ENCODE measurements around the gene ADGRV1.

ADGRV1 gene

GRCh38 chr5:91006713-91007112 is 448.1 kb downstream of the ADGRV1 start:
- Histone ChIP-seq H3K9me3 (ENCODE audit: control insufficient read depth, insufficient read depth, low read length) (no peaks in the 10 kb centered on the region), H3K4me2 (ENCODE audit: low read length) (no peak overlapping the region), H3K4me1 (ENCODE audit: control insufficient read depth, low read length) (no peaks in the 10 kb centered on the region), H3K36me3 (ENCODE audit: control insufficient read depth, low read length) (no peaks in the 10 kb centered on the region), H3K4me3 (ENCODE audit: low read length) (no peak overlapping the region), H3F3A (ENCODE audit: control insufficient read depth, insufficient read depth) (no peaks in the 10 kb centered on the region), H3K79me2 (ENCODE audit: control insufficient read depth, low read length) (no peaks in the 10 kb centered on the region), H3K9me2 (replicated peaks; ENCODE audit: control insufficient read depth, low read length) (no peaks in the 10 kb centered on the region; the same call in 1 of the 2 replicates), H4K20me1 (ENCODE audit: control insufficient read depth, insufficient read depth, low read depth, low read length) (no peaks in the 10 kb centered on the region), H3K27ac (ENCODE audit: low read depth, low read length) (no peak overlapping the region), H3K27me3 (ENCODE audit: control insufficient read depth, low read length) (no peaks in the 10 kb centered on the region)
- TF ChIP-seq CTCF (IDR thresholded peaks at IDR 0.05; ENCODE audit: low read depth, low read length, poor library complexity, severe bottlenecking) (no peak), EZH2phosphoT487 (IDR thresholded peaks at IDR 0.05; ENCODE audit: borderline replicate concordance, low read length) (no peak)

GRCh38 chr5:91007251-91007650 is 448.7 kb downstream of the ADGRV1 start:
- H3K27ac ChIP-seq (ENCODE audit: low read depth, low read length) = no peak overlapping the region
- no peaks in the 10 kb centered on the region for H4K20me1 ChIP-seq (ENCODE audit: control insufficient read depth, insufficient read depth, low read depth, low read length)
- no peaks in the 10 kb centered on the region for H3K36me3 ChIP-seq (ENCODE audit: control insufficient read depth, low read length)
- no peaks in the 10 kb centered on the region for H3K9me2 ChIP-seq (replicated peaks; ENCODE audit: control insufficient read depth, low read length)
- no peak overlapping the region for H3K4me2 ChIP-seq (ENCODE audit: low read length)
- no peaks in the 10 kb centered on the region for H3K9me3 ChIP-seq (ENCODE audit: control insufficient read depth, insufficient read depth, low read length)
- no peaks in the 10 kb centered on the region for H3F3A ChIP-seq (ENCODE audit: control insufficient read depth, insufficient read depth)
- no peak for TF ChIP-seq EZH2phosphoT487 (IDR thresholded peaks at IDR 0.05; ENCODE audit: borderline replicate concordance, low read length)
- TF ChIP-seq CTCF (IDR thresholded peaks at IDR 0.05; ENCODE audit: low read depth, low read length, poor library complexity, severe bottlenecking) = no peak
- H3K79me2 ChIP-seq (ENCODE audit: control insufficient read depth, low read length) = no peaks in the 10 kb centered on the region
- no peaks in the 10 kb centered on the region for H3K27me3 ChIP-seq (ENCODE audit: control insufficient read depth, low read length)
- no peaks in the 10 kb centered on the region for H3K4me1 ChIP-seq (ENCODE audit: control insufficient read depth, low read length)
- no peak overlapping the region for H3K4me3 ChIP-seq (ENCODE audit: low read length)

- Histone ChIP-seq H3K4me3 (ENCODE audit: low read length) (no peak overlapping the region), H3K27ac (ENCODE audit: low read depth, low read length) (no peak overlapping the region), H4K20me1 (ENCODE audit: control insufficient read depth, insufficient read depth, low read depth, low read length) (no peaks in the 10 kb centered on the region), H3K27me3 (ENCODE audit: control insufficient read depth, low read length) (no peaks in the 10 kb centered on the region), H3K4me2 (ENCODE audit: low read length) (no peak overlapping the region), H3K9me3 (ENCODE audit: control insufficient read depth, insufficient read depth, low read length) (no peaks in the 10 kb centered on the region), H3K36me3 (ENCODE audit: control insufficient read depth, low read length) (no peaks in the 10 kb centered on the region), H3K4me1 (ENCODE audit: control insufficient read depth, low read length) (no peaks in the 10 kb centered on the region), H3K79me2 (ENCODE audit: control insufficient read depth, low read length) (no peaks in the 10 kb centered on the region), H3F3A (ENCODE audit: control insufficient read depth, insufficient read depth) (no peaks in the 10 kb centered on the region), H3K9me2 (replicated peaks; ENCODE audit: control insufficient read depth, low read length) (no peaks in the 10 kb centered on the region)
- TF ChIP-seq EZH2phosphoT487 (IDR thresholded peaks at IDR 0.05; ENCODE audit: borderline replicate concordance, low read length) = no peak
- TF ChIP-seq CTCF (IDR thresholded peaks at IDR 0.05; ENCODE audit: low read depth, low read length, poor library complexity, severe bottlenecking) = no peak
These were observed 449.3 kb downstream of the ADGRV1 start for GRCh38 chr5:91007780-91008402.

Data from DOHH2 (cell line).